Breast epithelium (tissue), 3 donors: Measurements from ENCODE around the gene ANKS1B.

Source experiments
- CTCF ChIP-seq, 3 donors: fragments of 450-650 bp; IDR thresholded peaks; one replicate each; pipeline ENCODE4 v1.5.1; 2016 to 2017; ENCODE audit warnings: antibody characterized with exemption in 3 of 3, mild to moderate bottlenecking in 3 of 3, moderate library complexity in 3 of 3
- POLR2A ChIP-seq: fragments of 450-650 bp; IDR thresholded peaks from one replicate; pipeline ENCODE4 v1.6.1; 2016; ENCODE audit warnings: antibody characterized with exemption, mild to moderate bottlenecking, moderate library complexity

- TF ChIP-seq POLR2A (no peak), CTCF (IDR thresholded peaks at IDR 0.05) (no peak)
Observed at GRCh38 chr12:99195474-99195873, 789.3 kb downstream of the ANKS1B start.
